OCI-LY7 (cell line): ENCODE data around the gene TMEM144. TPM values are rescaled to one million over a fixed set of nuclear protein-coding genes. Genes with fewer than 3 reads are reported as not detected.

Source experiments
- BruUV-seq: library from RNA; stranded (reverse); fragments of 400-500 nt; replicated peaks from 2 replicates; lab custom pipeline; 2021; lab: Mats Ljungman, UMichigan
- CTCF ChIA-PET: fragments of 300-600 bp; sonication (Branson Sonifier 250); formaldehyde crosslinking; loops from one replicate; lab custom pipeline; 2022; ENCODE audit warnings: antibody characterized with exemption; ENCODE audit not compliant: unreplicated experiment; lab: Charles Lee
- POLR2A ChIA-PET: fragments of 300-600 bp; sonication (Branson Sonifier 250); formaldehyde crosslinking; loops from one replicate; lab custom pipeline; 2022; ENCODE audit warnings: antibody characterized with exemption; lab: Charles Lee
- DNase-seq: peaks from one replicate; pipeline ENCODE4 v3.0.0-alpha.2; 2015; ENCODE audit warnings: low spot score
- H2AFZ ChIP-seq: fragments of 200-600 bp; sonication (generic), shearing (Covaris generic); 2 replicates; pipeline ENCODE4 v1.6.1; 2014; ENCODE audit warnings: mild to moderate bottlenecking, antibody characterized with exemption, low read length, moderate library complexity
- H3K27ac ChIP-seq: fragments of 200-600 bp; sonication (generic); 2 replicates; pipeline ENCODE4 v1.5.1; 2014; ENCODE audit warnings: mixed run types, low read depth, mild to moderate bottlenecking, moderate library complexity, low read length, inconsistent platforms; ENCODE audit not compliant: poor library complexity, severe bottlenecking
- H3K36me3 ChIP-seq: fragments of 200-600 bp; sonication (generic); 2 replicates; pipeline ENCODE4 v1.6.1; 2014; ENCODE audit warnings: mild to moderate bottlenecking, antibody characterized with exemption, low read length, moderate library complexity, mixed read lengths; ENCODE audit not compliant: insufficient read depth
- H3K4me1 ChIP-seq: fragments of 200-600 bp; sonication (generic); 2 replicates; pipeline ENCODE4 v1.5.1; 2014; ENCODE audit warnings: mild to moderate bottlenecking, low read length; ENCODE audit not compliant: insufficient read depth, poor library complexity, severe bottlenecking
- H3K4me2 ChIP-seq: fragments of 200-600 bp; sonication (generic); 2 replicates; pipeline ENCODE4 v1.6.1; 2014; ENCODE audit warnings: mild to moderate bottlenecking, low read length
- H3K4me3 ChIP-seq: fragments of 200-600 bp; sonication (generic); 2 replicates; pipeline ENCODE4 v1.5.1; 2014; ENCODE audit warnings: mild to moderate bottlenecking, low read depth, low read length; ENCODE audit not compliant: poor library complexity, severe bottlenecking
- H3K79me2 ChIP-seq: fragments of 200-600 bp; sonication (generic); 2 replicates; pipeline ENCODE4 v1.6.1; 2016; ENCODE audit warnings: low read depth, mild to moderate bottlenecking, low read length, moderate library complexity, mixed read lengths; ENCODE audit not compliant: insufficient read depth
- H3K9me2 ChIP-seq: fragments of 200-600 bp; sonication (generic); 2 replicates; pipeline ENCODE4 v1.6.1; 2016; ENCODE audit warnings: mild to moderate bottlenecking, low read length, mixed read lengths; ENCODE audit not compliant: insufficient read depth
- H3K9me3 ChIP-seq: fragments of 200-600 bp; sonication (generic); 2 replicates; pipeline ENCODE4 v1.6.1; 2014; ENCODE audit warnings: mild to moderate bottlenecking, mixed run types, low read length, mixed read lengths
- H4K20me1 ChIP-seq: fragments of 200-600 bp; sonication (generic); 2 replicates; pipeline ENCODE4 v1.6.1; 2014; ENCODE audit warnings: mild to moderate bottlenecking, antibody characterized with exemption, low read length, moderate library complexity, mixed read lengths; ENCODE audit not compliant: insufficient read depth
- CTCF ChIP-seq: fragments of 200-600 bp; sonication (generic); conservative IDR thresholded peaks from 2 replicates; pipeline ENCODE4 v1.5.1; 2014; ENCODE audit warnings: mild to moderate bottlenecking, antibody characterized with exemption, low read length, moderate library complexity, mixed read lengths
- EZH2phosphoT487 ChIP-seq: fragments of 200-600 bp; sonication (generic); IDR thresholded peaks from 2 replicates; pipeline ENCODE4 v1.6.1; 2018; ENCODE audit warnings: low read depth, borderline replicate concordance, mild to moderate bottlenecking, mixed run types, antibody characterized with exemption, low read length, moderate library complexity, mixed read lengths
- intact Hi-C: fragments of 100-400 bp; cut with micrococcal nuclease; formaldehyde crosslinking; loops from one replicate; pipeline ENCODE4 v1.10.0; 2022; ENCODE audit not compliant: unreplicated experiment
- total RNA-seq, 2 experiments: library from RNA; depleted of rRNA in 1 of 2; stranded (reverse); fragments of >200 nt in 1 of 2; shearing (Covaris generic) in 1 of 2; gene quantifications; 2 replicates each; pipeline ENCODE4 v1.2.3, GENCODE V29; 2014 to 2022

TMEM144 gene
- total RNA-seq, 2 experiments from 2014 or later = 0.30 TPM; not detected in 1

GRCh38 chr4:158181906-158182305, 28.4 kb upstream of the TMEM144 start:
- no peaks in the 10 kb centered on the region for H3K79me2 ChIP-seq
- ChIA-PET CTCF (no interaction called here), POLR2A (interaction anchor here (0.7 to 1.7 kb wide), 4 partner anchors 7 to 27 kb away, joined by 3 to 5 read pairs (median 4); no protein-coding TSS in a partner anchor)
- no peak overlapping the region for H3K4me2 ChIP-seq
- no peaks in the 10 kb centered on the region for H4K20me1 ChIP-seq
- H2AFZ ChIP-seq = no peak overlapping the region
- H3K9me3 ChIP-seq = no peaks in the 10 kb centered on the region
- no peak for DNase-seq
- H3K36me3 ChIP-seq = no peaks in the 10 kb centered on the region
- no peak for TF ChIP-seq EZH2phosphoT487
- TF ChIP-seq CTCF = no peak
- no peaks in the 10 kb centered on the region for H3K9me2 ChIP-seq
- no peak overlapping the region for H3K27ac ChIP-seq
- H3K4me1 ChIP-seq = no peaks in the 10 kb centered on the region
- no TSS peak for BruUV-seq
- H3K4me3 ChIP-seq = no peak overlapping the region
- intact Hi-C loops = no loop called here

- H3K9me3 ChIP-seq = no peaks in the 10 kb centered on the region
- ChIA-PET CTCF (no interaction called here), POLR2A (interaction anchor here (0.7 to 1.7 kb wide), 3 partner anchors 8 to 9 kb away, joined by 3 to 4 read pairs (median 3); no protein-coding TSS in a partner anchor)
- no peaks in the 10 kb centered on the region for H3K79me2 ChIP-seq
- intact Hi-C loops = no loop called here
- no peak overlapping the region for H3K27ac ChIP-seq
- no TSS peak for BruUV-seq
- H3K4me3 ChIP-seq = no peak overlapping the region
- H3K4me1 ChIP-seq = no peaks in the 10 kb centered on the region
- no peak overlapping the region for H3K4me2 ChIP-seq
- no peak for DNase-seq
- H3K9me2 ChIP-seq = no peaks in the 10 kb centered on the region
- no peaks in the 10 kb centered on the region for H4K20me1 ChIP-seq
- no peaks in the 10 kb centered on the region for H3K36me3 ChIP-seq
- no peak overlapping the region for H2AFZ ChIP-seq
- TF ChIP-seq EZH2phosphoT487 (no peak), CTCF (no peak)
Observed at GRCh38 chr4:158182736-158183135, 27.6 kb upstream of the TMEM144 start.

GRCh38 chr4:158186815-158187214, 23.5 kb upstream of the TMEM144 start:
- POLR2A ChIA-PET = interaction anchor here (0.7 kb wide), 1 partner anchor 203 kb away, joined by 3 read pairs; no protein-coding TSS in a partner anchor
- Histone ChIP-seq H4K20me1 (no peaks in the 10 kb centered on the region), H3K4me3 (no peak overlapping the region), H3K4me2 (no peak overlapping the region), H2AFZ (no peak overlapping the region), H3K9me2 (no peaks in the 10 kb centered on the region), H3K36me3 (no peaks in the 10 kb centered on the region), H3K27ac (no peak overlapping the region), H3K9me3 (no peaks in the 10 kb centered on the region), H3K79me2 (no peaks in the 10 kb centered on the region), H3K4me1 (no peaks in the 10 kb centered on the region)
- TF ChIP-seq EZH2phosphoT487 = no peak
- TF ChIP-seq CTCF = no peak
- no peak for DNase-seq
- CTCF ChIA-PET = no interaction called here
- intact Hi-C loops = no loop called here
- no TSS peak for BruUV-seq
